Endothelial cell of umbilical vein (primary cell): ENCODE results near the gene CYP2F1.
"Not testable (repeated sequence)": the region's sequence is repeated elsewhere in the genome, so short reads cannot be mapped to it uniquely, and the experiment has no call there.

Source experiments
- EZH2 ChIP-seq: IDR thresholded peaks from 2 replicates; pipeline ENCODE4 v1.6.1; 2012; ENCODE audit warnings: borderline replicate concordance, low read depth, mild to moderate bottlenecking, moderate library complexity, low read length, inconsistent platforms; ENCODE audit not compliant: severe bottlenecking
- FOS ChIP-seq: IDR thresholded peaks from 2 replicates; pipeline ENCODE4 v1.6.1; 2011; ENCODE audit warnings: mild to moderate bottlenecking, low read length, moderate library complexity, borderline replicate concordance; ENCODE audit not compliant: insufficient read depth
- GATA2 ChIP-seq: IDR thresholded peaks from 2 replicates; pipeline ENCODE4 v1.7.0; 2011; ENCODE audit warnings: low read depth, mild to moderate bottlenecking, moderate library complexity, mixed read lengths, low read length; ENCODE audit not compliant: insufficient read length, insufficient read depth
- JUN ChIP-seq: IDR thresholded peaks from 2 replicates; pipeline ENCODE4 v1.6.1; 2011; ENCODE audit warnings: borderline replicate concordance, low read depth; ENCODE audit not compliant: insufficient read length, insufficient read depth
- MYC ChIP-seq: IDR thresholded peaks from one replicate; pipeline ENCODE4 v1.6.1; 2011; ENCODE audit warnings: mild to moderate bottlenecking, low read depth, low read length
- POLR2A ChIP-seq: IDR thresholded peaks from 2 replicates; pipeline ENCODE4 v1.6.1; 2012; ENCODE audit warnings: low read depth, mild to moderate bottlenecking, control low read depth, low read length
- POLR2AphosphoS5 ChIP-seq: IDR thresholded peaks from 2 replicates; pipeline ENCODE4 v1.6.1; 2012; ENCODE audit warnings: low read depth, mild to moderate bottlenecking, control low read depth, low read length, moderate library complexity; ENCODE audit not compliant: insufficient read depth
- TF ChIP-seq, protein P1 (sequence below), 2 donors: IDR thresholded peaks; 1 replicate in 1 of 2; 2 replicates in 1 of 2; pipeline ENCODE4 v1.5.1; 2011; ENCODE audit warnings: low read length in 2 of 2, mild to moderate bottlenecking in 2 of 2, moderate library complexity in 2 of 2, control low read depth in 1 of 2, inconsistent platforms in 1 of 2, low read depth in 1 of 2; ENCODE audit not compliant: insufficient read depth in 1 of 2; ENCODE audit errors: extremely low read depth in 1 of 2
- TF ChIP-seq, protein P2 (sequence below): IDR thresholded peaks from 2 replicates; pipeline ENCODE4 v1.6.1; 2011; ENCODE audit not compliant: insufficient read depth, insufficient read length

- TF ChIP-seq POLR2A, EZH2, MYC, JUN, POLR2AphosphoS5, FOS, GATA2: not testable (repeated sequence)
- TF ChIP-seq, protein P1, sequence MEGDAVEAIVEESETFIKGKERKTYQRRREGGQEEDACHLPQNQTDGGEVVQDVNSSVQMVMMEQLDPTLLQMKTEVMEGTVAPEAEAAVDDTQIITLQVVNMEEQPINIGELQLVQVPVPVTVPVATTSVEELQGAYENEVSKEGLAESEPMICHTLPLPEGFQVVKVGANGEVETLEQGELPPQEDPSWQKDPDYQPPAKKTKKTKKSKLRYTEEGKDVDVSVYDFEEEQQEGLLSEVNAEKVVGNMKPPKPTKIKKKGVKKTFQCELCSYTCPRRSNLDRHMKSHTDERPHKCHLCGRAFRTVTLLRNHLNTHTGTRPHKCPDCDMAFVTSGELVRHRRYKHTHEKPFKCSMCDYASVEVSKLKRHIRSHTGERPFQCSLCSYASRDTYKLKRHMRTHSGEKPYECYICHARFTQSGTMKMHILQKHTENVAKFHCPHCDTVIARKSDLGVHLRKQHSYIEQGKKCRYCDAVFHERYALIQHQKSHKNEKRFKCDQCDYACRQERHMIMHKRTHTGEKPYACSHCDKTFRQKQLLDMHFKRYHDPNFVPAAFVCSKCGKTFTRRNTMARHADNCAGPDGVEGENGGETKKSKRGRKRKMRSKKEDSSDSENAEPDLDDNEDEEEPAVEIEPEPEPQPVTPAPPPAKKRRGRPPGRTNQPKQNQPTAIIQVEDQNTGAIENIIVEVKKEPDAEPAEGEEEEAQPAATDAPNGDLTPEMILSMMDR (IDR thresholded peaks at IDR 0.05; ENCODE audit: extremely low read depth in 1 of 2, insufficient read depth in 1 of 2, low read depth in 1 of 2, low read length in 2 of 2): not testable (repeated sequence)
- TF ChIP-seq, protein P2, sequence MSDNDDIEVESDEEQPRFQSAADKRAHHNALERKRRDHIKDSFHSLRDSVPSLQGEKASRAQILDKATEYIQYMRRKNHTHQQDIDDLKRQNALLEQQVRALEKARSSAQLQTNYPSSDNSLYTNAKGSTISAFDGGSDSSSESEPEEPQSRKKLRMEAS: not testable (repeated sequence)
These were observed 36.8 kb downstream of the CYP2F1 start for GRCh38 chr19:41150986-41151385.
